GM12878 (cell line): ENCODE results near the gene PRUNE1. TPM values are rescaled to one million over a fixed set of nuclear protein-coding genes. Genes with fewer than 3 reads are reported as not detected.

Experiments used
- ATAC-seq: fragments of 200-7000 bp; cut with Tn5 transposase; 3 replicates; pipeline ENCODE4 v1.9.1; 2020; ENCODE audit warnings: mild to moderate bottlenecking, moderate library complexity
- BruUV-seq: library from RNA; stranded (reverse); fragments of 400-500 nt; replicated peaks from 2 replicates; lab custom pipeline; 2021; lab: Mats Ljungman, UMichigan
- CTCF ChIA-PET: fragments of 300-600 bp; sonication (Branson Sonifier 250); formaldehyde crosslinking; extraction: SDS; loops from one replicate; lab custom pipeline; 2021; ENCODE audit warnings: inconsistent platforms; lab: Yijun Ruan, JAX
- POLR2A ChIA-PET: fragments of 350-600 bp; formaldehyde crosslinking; extraction: SDS; loops from one replicate; lab custom pipeline; 2021; ENCODE audit warnings: inconsistent platforms; lab: Charles Lee
- RAD21 ChIA-PET: fragments of 300-600 bp; sonication (Branson Sonifier 250); formaldehyde crosslinking; loops from one replicate; lab custom pipeline; 2023; ENCODE audit warnings: antibody characterized with exemption; ENCODE audit not compliant: unreplicated experiment; lab: Charles Lee
- SMC1A ChIA-PET: fragments of 300-600 bp; sonication (Branson Sonifier 250); formaldehyde crosslinking; loops from one replicate; lab custom pipeline; 2023; ENCODE audit not compliant: unreplicated experiment, uncharacterized antibody; lab: Charles Lee
- DNase-seq: peaks from one replicate; pipeline ENCODE4 v3.0.0-alpha.2; 2011; ENCODE audit warnings: low read depth, low spot score
- FAIRE-seq: peaks from 3 replicates; lab custom pipeline; 2011; peaks lifted over from hg19 to GRCh38; lab: Jason Lieb, UNC
- H2AFZ ChIP-seq: 2 replicates; pipeline ENCODE4 v1.6.0; 2011; ENCODE audit warnings: low read depth, low read length, control low read depth; ENCODE audit not compliant: control insufficient read depth
- H3K27ac ChIP-seq: 2 replicates; pipeline ENCODE4 v1.5.1; 2011; ENCODE audit warnings: control low read depth; ENCODE audit not compliant: control insufficient read depth, insufficient read depth
- H3K27me3 ChIP-seq, 2 experiments: replicated peaks in 1 of 2; 2 replicates each; pipeline versions ENCODE4 v1.6.0 to v1.6.1; 2011; ENCODE audit warnings: low read length in 1 of 2; ENCODE audit not compliant: control insufficient read depth in 2 of 2, insufficient read depth in 2 of 2
- H3K36me3 ChIP-seq, 2 experiments: 2 replicates each; pipeline ENCODE4 v1.5.1; 2011; ENCODE audit warnings: low read length in 1 of 2; ENCODE audit not compliant: control insufficient read depth in 2 of 2, insufficient read depth in 2 of 2
- H3K4me1 ChIP-seq: 2 replicates; pipeline ENCODE4 v1.6.1; 2011; ENCODE audit warnings: mild to moderate bottlenecking, low read length, moderate library complexity, mixed read lengths; ENCODE audit not compliant: control insufficient read depth, insufficient read depth
- H3K4me2 ChIP-seq: 2 replicates; pipeline ENCODE4 v1.6.0; 2011; ENCODE audit warnings: control low read depth; ENCODE audit not compliant: control insufficient read depth, insufficient read depth
- H3K4me3 ChIP-seq: fragments of 200-600 bp; sonication (generic); 2 replicates; pipeline ENCODE4 v1.5.1; 2016
- H3K79me2 ChIP-seq: 2 replicates; pipeline ENCODE4 v1.6.0; 2011; ENCODE audit warnings: low read length; ENCODE audit not compliant: control insufficient read depth, insufficient read depth
- H3K9ac ChIP-seq: 2 replicates; pipeline ENCODE4 v1.8.0; 2011; ENCODE audit warnings: low read length, control low read depth, mixed read lengths; ENCODE audit not compliant: control insufficient read depth, insufficient read depth
- H3K9me3 ChIP-seq: replicated peaks from 3 replicates; pipeline ENCODE4 v1.5.1; 2011; ENCODE audit warnings: mild to moderate bottlenecking, low read length; ENCODE audit not compliant: control insufficient read depth, insufficient read depth
- H4K20me1 ChIP-seq: 2 replicates; pipeline ENCODE4 v1.6.0; 2011; ENCODE audit not compliant: control insufficient read depth, insufficient read depth
- BACH1 ChIP-seq: fragments of 450-650 bp; IDR thresholded peaks from 2 replicates; pipeline ENCODE4 v1.6.1; 2017; ENCODE audit warnings: mild to moderate bottlenecking, borderline replicate concordance
- CHD2 ChIP-seq: IDR thresholded peaks from 2 replicates; pipeline ENCODE4 v1.6.1; 2011; ENCODE audit warnings: low read depth, low read length, improper control_type of control experiment, borderline replicate concordance
- CHD4 ChIP-seq: fragments of 200-600 bp; sonication (generic); IDR thresholded peaks from 2 replicates; pipeline ENCODE4 v1.6.1; 2016; ENCODE audit warnings: mild to moderate bottlenecking
- MTA3 ChIP-seq: IDR thresholded peaks from 2 replicates; pipeline ENCODE4 v1.6.1; 2012; ENCODE audit warnings: low read length, inconsistent platforms, borderline replicate concordance
- NFYA ChIP-seq: IDR thresholded peaks from 2 replicates; pipeline ENCODE4 v1.6.1; 2011; ENCODE audit warnings: low read depth, mild to moderate bottlenecking, low read length, improper control_type of control experiment, borderline replicate concordance
- PML ChIP-seq: IDR thresholded peaks from 2 replicates; pipeline ENCODE4 v1.6.1; 2012; ENCODE audit warnings: low read length, inconsistent platforms
- RAD21 ChIP-seq: IDR thresholded peaks from 2 replicates; pipeline ENCODE4 v1.6.1; 2011; ENCODE audit warnings: mild to moderate bottlenecking, low read depth, low read length, moderate library complexity; ENCODE audit not compliant: insufficient read depth
- RUNX3 ChIP-seq: IDR thresholded peaks from 2 replicates; pipeline ENCODE4 v1.6.1; 2012; ENCODE audit warnings: low read length, inconsistent platforms
- SIX5 ChIP-seq: IDR thresholded peaks from 2 replicates; pipeline ENCODE4 v1.6.1; 2011; ENCODE audit warnings: mild to moderate bottlenecking, low read depth, low read length, moderate library complexity; ENCODE audit not compliant: severe bottlenecking
- SP1 ChIP-seq: IDR thresholded peaks from one replicate; pipeline ENCODE4 v1.6.1; 2011; ENCODE audit warnings: low read depth, low read length
- WGBS: methylation state at CpG from one replicate; pipeline ENCODE4 v1.1.6; 2016; ENCODE audit warnings: low lambda C conversion rate; ENCODE audit not compliant: insufficient replicate concordance, insufficient coverage; ENCODE audit errors: missing lambda C conversion rate; 5-methylcytosine and 5-hydroxymethylcytosine counted together
- in situ Hi-C: fragments of 300-500 bp; cut with MboI; formaldehyde crosslinking; loops from 9 replicates; pipeline ENCODE4 v1.14.3; 2018; ENCODE audit warnings: mixed read lengths
- intact Hi-C: fragments of 100-400 bp; cut with micrococcal nuclease; formaldehyde crosslinking; loops from one replicate; pipeline ENCODE4 v1.14.2; 2022; ENCODE audit not compliant: unreplicated experiment
- polyA plus RNA-seq, 11 experiments: library from polyadenylated mRNA; depleted of rRNA in 4 of 11; unstranded in 6 of 11; stranded (reverse) in 5 of 11; fragments of >200 nt; fragmentation: Nextera tagmentation in 4 of 11; fragmentation: Illumina TruSeq in 1 of 11; extraction: Ambion mirVana in 4 of 11; extraction: Trizol in 1 of 11; gene quantifications; 1 replicate in 1 of 11; 2 replicates in 10 of 11; pipeline versions ENCODE4 v1.2.1 to v1.2.3, GENCODE V29; 2011 to 2016; ENCODE audit warnings: inconsistent platforms in 2 of 11, missing spikeins in 2 of 11, low read depth in 1 of 11
- total RNA-seq, 4 experiments: library from RNA; depleted of rRNA in 3 of 4; stranded (reverse); fragments of >200 nt in 3 of 4; fragmentation: Illumina TruSeq in 1 of 4; extraction: Trizol in 1 of 4; gene quantifications; 2 replicates each; pipeline versions ENCODE4 v1.2.1 to v1.2.3, GENCODE V29; 2013 to 2021
- TF ChIP-seq, protein P1 (sequence below): IDR thresholded peaks from 2 replicates; pipeline ENCODE4 v1.6.1; 2011; ENCODE audit warnings: borderline replicate concordance, low read depth, mild to moderate bottlenecking, moderate library complexity, mixed read lengths, low read length; ENCODE audit not compliant: insufficient read depth; ENCODE audit errors: extremely low read length
- TF ChIP-seq, protein P2 (sequence below): fragments of 450-650 bp; IDR thresholded peaks from 2 replicates; pipeline ENCODE4 v1.6.1; 2016; ENCODE audit warnings: mild to moderate bottlenecking
- TF ChIP-seq, protein P3 (sequence below): fragments of 450-650 bp; formaldehyde crosslinking; IDR thresholded peaks from 2 replicates; pipeline ENCODE4 v1.4.0; 2022; ENCODE audit warnings: mild to moderate bottlenecking, moderate library complexity
- TF ChIP-seq, protein P4 (sequence below): fragments of 450-650 bp; IDR thresholded peaks from 2 replicates; pipeline ENCODE4 v1.6.1; 2017; ENCODE audit warnings: mild to moderate bottlenecking, moderate library complexity

Gene PRUNE1
- total and polyA plus RNA-seq, 10 of the 15 experiments (the other 5 are each of a cell fraction or from before 2014, with no cell fraction given) = 4.7 to 24.5 (median 12.4) TPM

DNA sequence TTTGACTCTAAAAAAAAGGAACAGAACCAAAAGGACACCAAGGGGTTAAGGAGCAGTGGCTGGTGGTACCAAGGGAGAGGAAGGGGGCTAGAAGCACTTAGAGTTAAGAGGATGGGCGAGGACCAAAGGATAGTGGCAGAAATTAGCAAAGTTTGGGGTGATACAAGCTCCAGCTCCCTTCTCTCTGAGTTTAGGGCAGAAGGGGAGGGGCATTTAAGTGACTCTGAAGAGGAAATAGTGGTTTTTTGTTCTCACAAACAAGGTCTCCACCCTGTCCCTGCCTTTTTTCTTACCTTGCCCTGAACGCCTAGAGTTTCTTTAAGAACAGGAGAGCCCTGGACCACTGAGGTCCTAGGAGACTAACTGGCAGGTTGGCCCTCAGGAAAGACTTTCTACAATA lies 47.9 kb downstream of the PRUNE1 start:
- H3K4me2 ChIP-seq = peak overlapping the region; percentile 74
- no peak for ATAC-seq
- H3K27ac ChIP-seq = peak overlapping the region; percentile 97
- H4K20me1 ChIP-seq = peaks cover 3% of the 10 kb centered on the region; the same call in 1 of the 2 replicates
- H3K4me1 ChIP-seq = peaks cover 27% of the 10 kb centered on the region
- 18% methylated on average over 2 of the region's 2 CpGs for WGBS
- POLR2A ChIA-PET = interaction anchor here (0.6 to 1.2 kb wide), 4 partner anchors 12 to 50 kb away, joined by 3 to 6 read pairs (median 4); partner anchors contain the start of gene MINDY1
- peaks cover 14 to 37% of the 10 kb centered on the region in 2 experiments for H3K36me3 ChIP-seq
- RAD21 ChIA-PET = interaction anchor here (0.6 kb wide), 1 partner anchor 148 kb away, joined by 4 read pairs; no protein-coding TSS in a partner anchor
- in situ Hi-C loops (no loop called here), intact Hi-C loops (no loop called here)
- CTCF ChIA-PET = interaction anchor here (2.1 to 7.4 kb wide), 3 partner anchors 9 to 101 kb away, joined by 9 to 76 read pairs (median 12); partner anchors contain the start of genes C1orf56 and TNFAIP8L2
- SMC1A ChIA-PET = interaction anchor here (1.3 kb wide), 1 partner anchor 8 kb away, joined by 5 read pairs; the partner anchor contains the start of gene C1orf56
- DNase-seq = no peak
- H3K4me3 ChIP-seq = peak overlapping the region; percentile 93
- H3K9ac ChIP-seq = peak overlapping the region; percentile 50
- no peaks in the 10 kb centered on the region for H3K27me3 ChIP-seq
- H2AFZ ChIP-seq = no peak overlapping the region
- peaks cover 55% of the 10 kb centered on the region for H3K79me2 ChIP-seq
- FAIRE-seq = no peak
- BruUV-seq = no TSS peak
- H3K9me3 ChIP-seq = no peaks in the 10 kb centered on the region
- TF ChIP-seq RAD21 (no peak), CHD4 (no peak), BACH1 (no peak), SIX5 (no peak), MTA3 (no peak), CHD2 (no peak), SP1 (no peak), RUNX3 (0 out of 2 replicates have a peak, but pooled peaks have one; percentile 25), PML (0 out of 2 replicates have a peak, but pooled peaks have one; percentile 2), NFYA (no peak)
- TF ChIP-seq, protein P1, sequence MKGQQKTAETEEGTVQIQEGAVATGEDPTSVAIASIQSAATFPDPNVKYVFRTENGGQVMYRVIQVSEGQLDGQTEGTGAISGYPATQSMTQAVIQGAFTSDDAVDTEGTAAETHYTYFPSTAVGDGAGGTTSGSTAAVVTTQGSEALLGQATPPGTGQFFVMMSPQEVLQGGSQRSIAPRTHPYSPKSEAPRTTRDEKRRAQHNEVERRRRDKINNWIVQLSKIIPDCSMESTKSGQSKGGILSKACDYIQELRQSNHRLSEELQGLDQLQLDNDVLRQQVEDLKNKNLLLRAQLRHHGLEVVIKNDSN = no peak
- TF ChIP-seq, protein P2, sequence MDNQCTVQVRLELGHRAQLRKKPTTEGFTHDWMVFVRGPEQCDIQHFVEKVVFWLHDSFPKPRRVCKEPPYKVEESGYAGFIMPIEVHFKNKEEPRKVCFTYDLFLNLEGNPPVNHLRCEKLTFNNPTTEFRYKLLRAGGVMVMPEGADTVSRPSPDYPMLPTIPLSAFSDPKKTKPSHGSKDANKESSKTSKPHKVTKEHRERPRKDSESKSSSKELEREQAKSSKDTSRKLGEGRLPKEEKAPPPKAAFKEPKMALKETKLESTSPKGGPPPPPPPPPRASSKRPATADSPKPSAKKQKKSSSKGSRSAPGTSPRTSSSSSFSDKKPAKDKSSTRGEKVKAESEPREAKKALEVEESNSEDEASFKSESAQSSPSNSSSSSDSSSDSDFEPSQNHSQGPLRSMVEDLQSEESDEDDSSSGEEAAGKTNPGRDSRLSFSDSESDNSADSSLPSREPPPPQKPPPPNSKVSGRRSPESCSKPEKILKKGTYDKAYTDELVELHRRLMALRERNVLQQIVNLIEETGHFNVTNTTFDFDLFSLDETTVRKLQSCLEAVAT = no peak
- TF ChIP-seq, protein P3, sequence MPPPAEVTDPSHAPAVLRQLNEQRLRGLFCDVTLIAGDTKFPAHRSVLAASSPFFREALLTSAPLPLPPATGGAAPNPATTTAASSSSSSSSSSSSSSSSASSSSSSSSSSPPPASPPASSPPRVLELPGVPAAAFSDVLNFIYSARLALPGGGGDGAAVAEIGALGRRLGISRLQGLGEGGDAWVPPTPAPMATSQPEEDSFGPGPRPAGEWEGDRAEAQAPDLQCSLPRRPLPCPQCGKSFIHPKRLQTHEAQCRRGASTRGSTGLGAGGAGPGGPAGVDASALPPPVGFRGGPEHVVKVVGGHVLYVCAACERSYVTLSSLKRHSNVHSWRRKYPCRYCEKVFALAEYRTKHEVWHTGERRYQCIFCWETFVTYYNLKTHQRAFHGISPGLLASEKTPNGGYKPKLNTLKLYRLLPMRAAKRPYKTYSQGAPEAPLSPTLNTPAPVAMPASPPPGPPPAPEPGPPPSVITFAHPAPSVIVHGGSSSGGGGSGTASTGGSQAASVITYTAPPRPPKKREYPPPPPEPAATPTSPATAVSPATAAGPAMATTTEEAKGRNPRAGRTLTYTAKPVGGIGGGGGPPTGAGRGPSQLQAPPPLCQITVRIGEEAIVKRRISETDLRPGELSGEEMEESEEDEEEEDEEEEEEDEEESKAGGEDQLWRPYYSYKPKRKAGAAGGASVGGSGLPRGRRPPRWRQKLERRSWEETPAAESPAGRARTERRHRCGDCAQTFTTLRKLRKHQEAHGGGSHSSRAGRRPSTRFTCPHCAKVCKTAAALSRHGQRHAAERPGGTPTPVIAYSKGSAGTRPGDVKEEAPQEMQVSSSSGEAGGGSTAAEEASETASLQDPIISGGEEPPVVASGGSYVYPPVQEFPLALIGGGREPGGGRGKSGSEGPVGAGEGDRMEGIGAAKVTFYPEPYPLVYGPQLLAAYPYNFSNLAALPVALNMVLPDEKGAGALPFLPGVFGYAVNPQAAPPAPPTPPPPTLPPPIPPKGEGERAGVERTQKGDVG (CRISPR knock-in tag) = no peak
- TF ChIP-seq, protein P4, sequence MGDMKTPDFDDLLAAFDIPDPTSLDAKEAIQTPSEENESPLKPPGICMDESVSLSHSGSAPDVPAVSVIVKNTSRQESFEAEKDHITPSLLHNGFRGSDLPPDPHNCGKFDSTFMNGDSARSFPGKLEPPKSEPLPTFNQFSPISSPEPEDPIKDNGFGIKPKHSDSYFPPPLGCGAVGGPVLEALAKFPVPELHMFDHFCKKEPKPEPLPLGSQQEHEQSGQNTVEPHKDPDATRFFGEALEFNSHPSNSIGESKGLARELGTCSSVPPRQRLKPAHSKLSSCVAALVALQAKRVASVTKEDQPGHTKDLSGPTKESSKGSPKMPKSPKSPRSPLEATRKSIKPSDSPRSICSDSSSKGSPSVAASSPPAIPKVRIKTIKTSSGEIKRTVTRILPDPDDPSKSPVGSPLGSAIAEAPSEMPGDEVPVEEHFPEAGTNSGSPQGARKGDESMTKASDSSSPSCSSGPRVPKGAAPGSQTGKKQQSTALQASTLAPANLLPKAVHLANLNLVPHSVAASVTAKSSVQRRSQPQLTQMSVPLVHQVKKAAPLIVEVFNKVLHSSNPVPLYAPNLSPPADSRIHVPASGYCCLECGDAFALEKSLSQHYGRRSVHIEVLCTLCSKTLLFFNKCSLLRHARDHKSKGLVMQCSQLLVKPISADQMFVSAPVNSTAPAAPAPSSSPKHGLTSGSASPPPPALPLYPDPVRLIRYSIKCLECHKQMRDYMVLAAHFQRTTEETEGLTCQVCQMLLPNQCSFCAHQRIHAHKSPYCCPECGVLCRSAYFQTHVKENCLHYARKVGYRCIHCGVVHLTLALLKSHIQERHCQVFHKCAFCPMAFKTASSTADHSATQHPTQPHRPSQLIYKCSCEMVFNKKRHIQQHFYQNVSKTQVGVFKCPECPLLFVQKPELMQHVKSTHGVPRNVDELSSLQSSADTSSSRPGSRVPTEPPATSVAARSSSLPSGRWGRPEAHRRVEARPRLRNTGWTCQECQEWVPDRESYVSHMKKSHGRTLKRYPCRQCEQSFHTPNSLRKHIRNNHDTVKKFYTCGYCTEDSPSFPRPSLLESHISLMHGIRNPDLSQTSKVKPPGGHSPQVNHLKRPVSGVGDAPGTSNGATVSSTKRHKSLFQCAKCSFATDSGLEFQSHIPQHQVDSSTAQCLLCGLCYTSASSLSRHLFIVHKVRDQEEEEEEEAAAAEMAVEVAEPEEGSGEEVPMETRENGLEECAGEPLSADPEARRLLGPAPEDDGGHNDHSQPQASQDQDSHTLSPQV = no peak
